AG10803 (cell line): Measurements from ENCODE around the gene PID1.
A peak's percentile ranks its signal among the peaks of the same experiment; 100 is the strongest.

Source experiments
- DNase-seq: peaks from one replicate; pipeline ENCODE4 v3.0.0; 2010; ENCODE audit warnings: low read depth
- H3K4me3 ChIP-seq: 2 replicates; pipeline ENCODE4 v1.5.1; 2011; ENCODE audit warnings: mild to moderate bottlenecking, low read length, control low read depth
- CTCF ChIP-seq: conservative IDR thresholded peaks from 2 replicates; pipeline ENCODE4 v1.5.1; 2011; ENCODE audit warnings: mild to moderate bottlenecking, low read length, control low read depth, inconsistent platforms

The PID1 gene

GRCh38 chr2:229164545-229165249 lies 106.4 kb downstream of the PID1 start:
- no peak; the same call in 1 of the 2 replicates for TF ChIP-seq CTCF
- DNase-seq, result peak; percentile 28
- no peak overlapping the region for H3K4me3 ChIP-seq

GRCh38 chr2:229163893-229164292 lies 107.2 kb downstream of the PID1 start:
- no peak for DNase-seq
- no peak for TF ChIP-seq CTCF
- H3K4me3 ChIP-seq, result no peak overlapping the region

- H3K4me3 ChIP-seq, result no peak overlapping the region
- TF ChIP-seq CTCF, result no peak
- no peak for DNase-seq
Measured at GRCh38 chr2:229162015-229162414, 109.1 kb downstream of the PID1 start.

- DNase-seq, result no peak
- no peak overlapping the region for H3K4me3 ChIP-seq
- no peak for TF ChIP-seq CTCF
Measured at GRCh38 chr2:229160984-229161383, 110.1 kb downstream of the PID1 start.

- no peak for TF ChIP-seq CTCF
- DNase-seq, result no peak
- H3K4me3 ChIP-seq, result no peak overlapping the region
Measured at GRCh38 chr2:229160180-229160579, 110.9 kb downstream of the PID1 start.

- H3K4me3 ChIP-seq, result no peak overlapping the region
- no peak for DNase-seq
- TF ChIP-seq CTCF, result no peak
Measured at GRCh38 chr2:229159405-229159804, 111.7 kb downstream of the PID1 start.

GRCh38 chr2:229154381-229154780 lies 116.7 kb downstream of the PID1 start:
- peak; percentile 92 for DNase-seq
- no peak overlapping the region for H3K4me3 ChIP-seq
- no peak for TF ChIP-seq CTCF
